HUES6 (cell line): ENCODE results near the gene NEK4.
A peak's percentile ranks its signal among the peaks of the same experiment; 100 is the strongest.

Experiments
- H3K27ac ChIP-seq: 2 replicates; pipeline ENCODE4 v1.7.0; 2013; ENCODE audit warnings: low read depth, mild to moderate bottlenecking, low read length, inconsistent platforms
- H3K27me3 ChIP-seq: 2 replicates; pipeline ENCODE4 v1.6.1; 2013; ENCODE audit warnings: low read length; ENCODE audit not compliant: control insufficient read depth, insufficient read depth
- H3K36me3 ChIP-seq: 2 replicates; pipeline ENCODE4 v1.6.1; 2013; ENCODE audit warnings: low read length; ENCODE audit not compliant: control insufficient read depth, insufficient read depth
- H3K4me1 ChIP-seq: 2 replicates; pipeline ENCODE4 v1.6.1; 2013; ENCODE audit warnings: low read length; ENCODE audit not compliant: control insufficient read depth, insufficient read depth
- H3K4me3 ChIP-seq: 2 replicates; pipeline ENCODE4 v1.5.1; 2013; ENCODE audit warnings: low read depth, low read length
- H3K9ac ChIP-seq: one replicate; pipeline ENCODE4 v1.6.1; 2013; ENCODE audit warnings: mild to moderate bottlenecking, low read length
- H3K9me3 ChIP-seq: 2 replicates; pipeline ENCODE4 v1.6.1; 2013; ENCODE audit warnings: low read depth, low read length; ENCODE audit not compliant: control insufficient read depth, insufficient read depth

The NEK4 gene

DNA sequence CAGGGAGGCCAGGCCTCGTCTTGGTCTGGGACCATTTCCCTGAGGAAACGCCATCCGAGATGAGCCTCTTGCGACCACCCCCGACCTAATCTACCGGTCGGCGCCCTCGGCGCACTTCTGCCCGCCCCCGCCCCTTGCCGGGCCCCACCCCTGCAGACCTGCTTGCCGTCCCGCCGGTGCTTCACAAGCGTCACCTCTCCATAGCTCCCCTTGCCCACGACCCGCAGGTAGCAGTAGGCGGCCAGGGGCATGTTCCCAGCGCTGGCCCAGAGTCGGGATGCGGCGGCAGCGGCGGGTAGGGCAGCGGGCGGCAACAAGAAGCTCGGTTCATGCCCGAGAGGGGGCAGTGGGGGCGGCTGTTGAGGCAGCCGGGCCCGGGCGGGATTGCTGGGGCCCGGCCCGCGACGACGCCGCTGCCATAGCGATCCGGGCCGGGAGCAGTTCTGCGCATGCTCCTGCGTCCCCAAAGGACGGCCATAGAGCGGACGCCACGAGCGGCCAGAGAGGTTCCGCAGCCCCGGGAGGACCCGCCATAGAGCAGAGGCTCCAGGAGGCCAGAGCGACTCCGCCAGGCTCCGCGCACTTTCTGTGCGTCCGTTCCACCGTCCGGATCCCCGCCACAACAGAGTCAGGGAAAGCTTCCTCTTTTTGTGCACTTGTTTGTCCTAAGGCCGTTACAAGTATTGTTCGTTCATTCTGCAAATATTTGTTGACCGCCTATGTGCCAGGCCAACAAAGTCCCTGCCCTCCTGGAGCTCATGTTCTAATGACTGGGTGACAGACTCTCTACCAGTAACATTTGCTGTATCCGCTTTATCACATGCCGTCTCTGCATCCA lies at the start of gene NEK4:
Gene NEK4, minus strand, starts transcription at position 445 of the 838 bp plus-strand sequence. Its CDS starts 194 bp downstream, at position 251.
- Histone ChIP-seq H3K27ac (peak within 1 kb of the TSS; percentile 0; the same call in 1 of the 2 replicates), H3K27me3 (no peaks in the 10 kb centered on the region), H3K4me3 (peak within 1 kb of the TSS; percentile 92), H3K9ac (peak within 1 kb of the TSS; percentile 97), H3K36me3 (peaks cover 19% of the 10 kb centered on the region), H3K9me3 (no peaks in the 10 kb centered on the region), H3K4me1 (peaks cover 8% of the 10 kb centered on the region)

DNA sequence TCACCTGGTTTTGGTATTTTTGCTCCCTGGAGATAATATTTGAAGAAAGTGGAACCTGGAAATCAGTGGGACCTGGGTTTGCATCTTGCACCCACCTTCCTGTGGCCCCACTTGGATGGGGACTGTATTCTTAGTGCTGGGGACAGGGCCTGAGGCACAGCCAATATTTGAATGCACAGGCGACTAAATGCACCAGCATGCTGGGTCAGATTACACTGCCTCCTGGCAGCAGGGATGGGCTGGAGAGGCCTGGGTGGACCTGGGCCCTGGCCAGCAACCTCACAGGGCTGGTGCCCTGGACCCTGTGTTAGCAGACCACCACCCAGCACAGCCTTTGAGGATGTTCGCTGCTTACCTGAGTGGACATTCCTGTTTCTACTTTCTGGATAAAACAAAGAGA lies 49.2 kb upstream of the NEK4 start:
- Histone ChIP-seq H3K36me3 (no peaks in the 10 kb centered on the region), H3K27me3 (no peaks in the 10 kb centered on the region), H3K9ac (no peak overlapping the region), H3K4me3 (no peak overlapping the region), H3K27ac (no peak overlapping the region), H3K4me1 (peaks cover 13% of the 10 kb centered on the region), H3K9me3 (no peaks in the 10 kb centered on the region)

DNA sequence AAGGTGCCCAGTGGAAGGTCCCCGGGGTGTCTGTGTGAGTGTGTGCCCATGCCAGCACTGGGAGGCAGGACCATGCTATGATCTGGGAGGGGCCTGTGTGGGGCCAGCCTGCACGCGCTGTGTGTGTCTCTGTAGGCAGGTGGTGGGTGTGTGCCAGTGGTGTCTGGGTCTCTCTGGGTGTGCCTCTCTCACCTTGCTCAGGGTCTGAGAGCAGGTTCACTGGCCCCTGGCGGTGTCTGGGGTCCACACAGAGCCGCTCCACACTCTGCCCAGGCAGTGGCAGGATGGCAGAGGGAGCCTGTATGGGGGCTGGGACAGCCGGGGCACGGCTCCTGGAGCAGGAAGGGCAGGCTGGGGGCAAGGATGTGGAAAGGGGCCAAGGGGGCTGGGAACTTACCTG lies 47.1 kb upstream of the NEK4 start:
- Histone ChIP-seq H3K9me3 (no peaks in the 10 kb centered on the region), H3K4me1 (peaks cover 13% of the 10 kb centered on the region), H3K27ac (no peak overlapping the region), H3K27me3 (no peaks in the 10 kb centered on the region), H3K36me3 (no peaks in the 10 kb centered on the region), H3K4me3 (no peak overlapping the region), H3K9ac (no peak overlapping the region)

GRCh38 chr3:52817221-52817620 lies 46.5 kb upstream of the NEK4 start:
- H3K27ac ChIP-seq, result no peak overlapping the region
- H3K4me1 ChIP-seq, result peaks cover 13% of the 10 kb centered on the region
- H3K27me3 ChIP-seq, result no peaks in the 10 kb centered on the region
- no peaks in the 10 kb centered on the region for H3K36me3 ChIP-seq
- no peak overlapping the region for H3K4me3 ChIP-seq
- H3K9ac ChIP-seq, result no peak overlapping the region
- H3K9me3 ChIP-seq, result no peaks in the 10 kb centered on the region

- Histone ChIP-seq H3K4me1 (peaks cover 13% of the 10 kb centered on the region), H3K9me3 (no peaks in the 10 kb centered on the region)
Measured at GRCh38 chr3:52816654-52817053, 45.9 kb upstream of the NEK4 start.

DNA sequence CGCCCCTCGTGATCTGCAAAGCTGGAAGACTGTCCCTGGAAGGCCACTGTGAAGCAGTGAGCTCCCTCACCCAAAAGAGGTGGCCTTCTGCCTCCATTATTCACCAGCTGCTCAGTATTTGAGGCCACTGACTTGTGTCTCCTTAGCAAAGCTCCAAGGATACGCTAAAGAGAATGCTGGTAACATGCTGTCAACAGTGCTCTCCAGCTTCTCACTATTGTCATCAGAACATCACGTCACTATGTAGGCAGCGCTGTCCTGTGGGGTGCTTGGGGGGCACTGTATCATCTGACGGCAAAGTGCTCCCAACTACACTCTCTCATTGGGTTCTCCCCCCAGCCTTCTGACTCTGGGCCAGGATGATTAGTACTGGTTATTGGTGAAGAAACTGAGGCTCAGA lies 45.5 kb upstream of the NEK4 start:
- no peak overlapping the region for H3K4me3 ChIP-seq
- H3K36me3 ChIP-seq, result no peaks in the 10 kb centered on the region

More at GRCh38 chr3:52816654-52817053, 45.9 kb upstream of the NEK4 start:
- Histone ChIP-seq H3K36me3 (no peaks in the 10 kb centered on the region), H3K27ac (no peak overlapping the region), H3K9ac (no peak overlapping the region), H3K27me3 (no peaks in the 10 kb centered on the region), H3K4me3 (no peak overlapping the region)

GRCh38 chr3:52813810-52814209 lies 43.1 kb upstream of the NEK4 start:
- no peak overlapping the region for H3K9ac ChIP-seq
- H3K27ac ChIP-seq, result no peak overlapping the region
- no peaks in the 10 kb centered on the region for H3K4me1 ChIP-seq
- no peaks in the 10 kb centered on the region for H3K36me3 ChIP-seq
- H3K9me3 ChIP-seq, result no peaks in the 10 kb centered on the region
- H3K27me3 ChIP-seq, result no peaks in the 10 kb centered on the region
- H3K4me3 ChIP-seq, result no peak overlapping the region

More for the DNA sequence above, 45.5 kb upstream of the NEK4 start:
- Histone ChIP-seq H3K27me3 (no peaks in the 10 kb centered on the region), H3K4me1 (peaks cover 13% of the 10 kb centered on the region), H3K27ac (no peak overlapping the region), H3K9ac (no peak overlapping the region), H3K9me3 (no peaks in the 10 kb centered on the region)

DNA sequence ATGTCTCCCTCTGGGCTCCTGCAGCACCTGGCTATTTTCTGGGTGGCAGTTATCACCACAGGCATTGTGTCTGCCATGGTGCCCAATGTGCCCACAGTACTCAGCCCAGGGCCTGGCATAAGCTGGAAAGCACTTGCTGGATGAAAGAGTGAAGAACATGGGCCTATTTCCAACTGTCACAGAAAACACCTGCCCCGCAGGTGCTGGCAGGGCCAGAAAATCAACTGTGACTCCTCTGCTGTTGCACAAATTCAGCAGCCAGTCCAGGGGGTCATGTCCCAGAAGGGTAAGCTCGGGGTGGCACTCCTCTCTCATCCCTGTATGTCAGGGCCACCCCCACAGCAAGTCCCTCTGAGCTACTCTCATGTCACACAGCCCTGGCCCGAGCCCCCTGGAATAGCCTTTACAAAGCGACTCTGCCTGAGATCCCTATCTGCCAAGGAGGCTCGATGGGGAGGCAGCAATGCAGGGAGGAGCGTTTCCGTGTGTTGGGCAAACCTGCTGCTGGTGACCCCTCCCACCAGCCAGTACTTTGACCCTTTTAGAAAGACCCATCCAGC lies 40.8 kb upstream of the NEK4 start:
- Histone ChIP-seq H3K4me3 (no peak overlapping the region), H3K36me3 (no peaks in the 10 kb centered on the region), H3K27ac (no peak overlapping the region), H3K9ac (no peak overlapping the region), H3K27me3 (no peaks in the 10 kb centered on the region), H3K4me1 (no peaks in the 10 kb centered on the region), H3K9me3 (no peaks in the 10 kb centered on the region)

DNA sequence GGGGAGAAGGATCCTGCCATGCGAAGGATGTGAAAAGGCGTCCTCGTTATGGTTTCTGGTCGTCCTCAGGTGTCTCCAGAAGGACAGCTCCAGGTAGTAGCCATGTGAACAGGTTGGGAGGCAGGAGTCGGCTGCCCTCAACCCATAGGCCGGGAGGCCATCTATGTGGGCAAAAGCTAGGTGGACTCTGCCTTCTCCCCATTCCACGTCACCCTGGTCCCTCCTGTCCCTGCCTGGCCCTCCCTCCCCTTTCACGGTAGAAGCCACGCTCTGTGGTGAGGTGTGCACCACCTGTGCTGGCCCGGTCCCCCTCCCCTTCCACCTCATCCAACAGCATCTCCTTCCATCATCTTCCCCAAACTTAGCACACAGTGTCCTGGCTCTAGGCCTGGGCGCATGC lies 40.2 kb upstream of the NEK4 start:
- Histone ChIP-seq H3K9ac (no peak overlapping the region), H3K36me3 (no peaks in the 10 kb centered on the region), H3K4me3 (no peak overlapping the region), H3K27me3 (no peaks in the 10 kb centered on the region), H3K9me3 (no peaks in the 10 kb centered on the region), H3K4me1 (no peaks in the 10 kb centered on the region), H3K27ac (no peak overlapping the region)

GRCh38 chr3:52809662-52810377 lies 39.1 kb upstream of the NEK4 start:
- Histone ChIP-seq H3K9ac (no peak overlapping the region), H3K4me1 (no peaks in the 10 kb centered on the region), H3K27me3 (no peaks in the 10 kb centered on the region)

GRCh38 chr3:52809149-52809548 lies 38.4 kb upstream of the NEK4 start:
- no peaks in the 10 kb centered on the region for H3K9me3 ChIP-seq
- no peak overlapping the region for H3K27ac ChIP-seq
- no peak overlapping the region for H3K9ac ChIP-seq
- H3K4me3 ChIP-seq, result no peak overlapping the region
- H3K4me1 ChIP-seq, result no peaks in the 10 kb centered on the region
- no peaks in the 10 kb centered on the region for H3K27me3 ChIP-seq
- H3K36me3 ChIP-seq, result no peaks in the 10 kb centered on the region

More at GRCh38 chr3:52809662-52810377, 39.1 kb upstream of the NEK4 start:
- Histone ChIP-seq H3K27ac (no peak overlapping the region), H3K36me3 (no peaks in the 10 kb centered on the region), H3K9me3 (no peaks in the 10 kb centered on the region), H3K4me3 (no peak overlapping the region)
